K562 (cell line): ENCODE measurements around the gene ATL3.

Source experiments
- CBFB ChIP-seq: sonication (generic); formaldehyde crosslinking; IDR thresholded peaks from 2 replicates; pipeline ENCODE4 v1.4.0; 2020; ENCODE audit warnings: mild to moderate bottlenecking, missing genetic modification reagents
- CEBPB ChIP-seq: fragments of 450-650 bp; IDR thresholded peaks from 2 replicates; pipeline ENCODE4 v1.6.1; 2016; ENCODE audit warnings: missing genetic modification characterization, missing compliant biosample characterization
- CTCF ChIP-seq, 3 experiments: IDR thresholded peaks in 2 of 3; conservative IDR thresholded peaks in 1 of 3; 2 replicates each; pipeline ENCODE4 v1.5.1; 2011 to 2012; ENCODE audit warnings: low read length in 3 of 3, mild to moderate bottlenecking in 3 of 3, control low read depth in 2 of 3, improper control_type of control experiment in 1 of 3, inconsistent platforms in 1 of 3, low read depth in 1 of 3, mixed read lengths in 1 of 3, moderate library complexity in 1 of 3; ENCODE audit not compliant: insufficient read depth in 2 of 3
- DDX20 ChIP-seq: fragments of 450-650 bp; IDR thresholded peaks from 2 replicates; pipeline ENCODE4 v1.6.1; 2016; ENCODE audit warnings: missing genetic modification characterization, low read depth, mild to moderate bottlenecking, missing compliant biosample characterization, moderate library complexity
- NCOA1 ChIP-seq: fragments of 450-650 bp; IDR thresholded peaks from 2 replicates; pipeline ENCODE4 v1.6.1; 2016; ENCODE audit warnings: low read depth
- NFRKB ChIP-seq: fragments of 450-650 bp; IDR thresholded peaks from 2 replicates; pipeline ENCODE4 v1.6.1; 2016; ENCODE audit warnings: low read depth
- PHF21A ChIP-seq: fragments of 450-650 bp; IDR thresholded peaks from 2 replicates; pipeline ENCODE4 v1.6.1; 2017; ENCODE audit warnings: low read depth, borderline replicate concordance
- REST ChIP-seq, 2 experiments: fragments of 450-650 bp; formaldehyde crosslinking in 1 of 2; IDR thresholded peaks; 2 replicates each; pipeline versions ENCODE4 v1.4.0 to v1.6.1; 2014 to 2020; ENCODE audit warnings: mild to moderate bottlenecking in 2 of 2, borderline replicate concordance in 1 of 2, low read depth in 1 of 2
- ZBTB40 ChIP-seq, 2 experiments: fragments of 450-650 bp in 1 of 2; sonication (generic) in 1 of 2; formaldehyde crosslinking in 1 of 2; IDR thresholded peaks; 2 replicates each; pipeline versions ENCODE4 v1.7.1 to v1.9.0; 2016 to 2022; ENCODE audit warnings: inconsistent platforms in 1 of 2, mild to moderate bottlenecking in 1 of 2, missing genetic modification reagents in 1 of 2
- ZBTB49 ChIP-seq: sonication (generic); formaldehyde crosslinking; IDR thresholded peaks from 2 replicates; pipeline ENCODE4 v1.8.0; 2022; ENCODE audit warnings: missing genetic modification reagents, mild to moderate bottlenecking, borderline replicate concordance

GRCh38 chr11:63663809-63664208 lies 7.4 kb downstream of the ATL3 start:
- TF ChIP-seq REST (IDR thresholded peaks at IDR 0.05; ENCODE audit: borderline replicate concordance), result no peak
- no peak for TF ChIP-seq REST (CRISPR knock-in tag; IDR thresholded peaks at IDR 0.05; ENCODE audit: low read depth)
- no peak for TF ChIP-seq DDX20 (tag)
- TF ChIP-seq CBFB (CRISPR knock-in tag), result no peak
- TF ChIP-seq CTCF (IDR thresholded peaks at IDR 0.05 in 2 of 3, conservative IDR thresholded peaks at IDR 0.05 in 1 of 3; ENCODE audit: insufficient read depth in 2 of 3, low read depth in 1 of 3, low read length in 3 of 3), result no peak
- no peak for TF ChIP-seq CEBPB (tag)
- TF ChIP-seq PHF21A, result no peak
- TF ChIP-seq NCOA1, result no peak
- no peak for TF ChIP-seq ZBTB40 (IDR thresholded peaks at IDR 0.05)
- no peak for TF ChIP-seq ZBTB40 (CRISPR knock-in tag; IDR thresholded peaks at IDR 0.05)
- TF ChIP-seq NFRKB, result no peak
- no peak for TF ChIP-seq ZBTB49
